DOHH2 (cell line): Measurements from ENCODE around the gene BBS9.

Experiments
- H3F3A ChIP-seq: fragments of 200-600 bp; sonication (generic), shearing (Covaris generic); 2 replicates; pipeline ENCODE4 v1.6.0; 2016; ENCODE audit warnings: antibody characterized with exemption, mild to moderate bottlenecking; ENCODE audit not compliant: control insufficient read depth, insufficient read depth
- H3K27ac ChIP-seq: fragments of 200-600 bp; sonication (generic); 2 replicates; pipeline ENCODE4 v1.5.1; 2014; ENCODE audit warnings: low read depth, mild to moderate bottlenecking, low read length, moderate library complexity
- H3K27me3 ChIP-seq: fragments of 200-600 bp; sonication (generic); 2 replicates; pipeline ENCODE4 v1.6.1; 2014; ENCODE audit warnings: mild to moderate bottlenecking, low read length, mixed read lengths; ENCODE audit not compliant: control insufficient read depth
- H3K36me3 ChIP-seq: fragments of 200-600 bp; sonication (generic); 2 replicates; pipeline ENCODE4 v1.6.1; 2014; ENCODE audit warnings: mild to moderate bottlenecking, low read length, moderate library complexity, mixed read lengths; ENCODE audit not compliant: control insufficient read depth
- H3K4me1 ChIP-seq: fragments of 200-600 bp; sonication (generic); 2 replicates; pipeline ENCODE4 v1.6.1; 2014; ENCODE audit warnings: mild to moderate bottlenecking, low read length, mixed read lengths; ENCODE audit not compliant: control insufficient read depth
- H3K4me2 ChIP-seq: fragments of 200-600 bp; sonication (generic); 2 replicates; pipeline ENCODE4 v1.6.0; 2014; ENCODE audit warnings: mild to moderate bottlenecking, low read length, moderate library complexity
- H3K4me3 ChIP-seq: fragments of 200-600 bp; sonication (generic); 2 replicates; pipeline ENCODE4 v1.5.1; 2014; ENCODE audit warnings: mild to moderate bottlenecking, low read length, mixed read lengths
- H3K79me2 ChIP-seq: fragments of 200-600 bp; sonication (generic); 2 replicates; pipeline ENCODE4 v1.6.1; 2014; ENCODE audit warnings: mild to moderate bottlenecking, low read length, mixed read lengths; ENCODE audit not compliant: control insufficient read depth
- H3K9me2 ChIP-seq: fragments of 200-600 bp; sonication (generic); replicated peaks from 2 replicates; pipeline ENCODE4 v1.6.1; 2014; ENCODE audit warnings: mild to moderate bottlenecking, low read length, mixed read lengths; ENCODE audit not compliant: control insufficient read depth
- H3K9me3 ChIP-seq: fragments of 200-600 bp; sonication (generic); 2 replicates; pipeline ENCODE4 v1.6.1; 2014; ENCODE audit warnings: antibody characterized with exemption, low read length, mixed read lengths; ENCODE audit not compliant: control insufficient read depth, insufficient read depth
- H4K20me1 ChIP-seq: fragments of 200-600 bp; sonication (generic); 2 replicates; pipeline ENCODE4 v1.6.0; 2014; ENCODE audit warnings: low read depth, mild to moderate bottlenecking, antibody characterized with exemption, low read length, moderate library complexity; ENCODE audit not compliant: control insufficient read depth, insufficient read depth
- EZH2phosphoT487 ChIP-seq: fragments of 200-600 bp; sonication (generic); IDR thresholded peaks from 2 replicates; pipeline ENCODE4 v1.6.1; 2017; ENCODE audit warnings: borderline replicate concordance, mild to moderate bottlenecking, antibody characterized with exemption, low read length, moderate library complexity, mixed read lengths
- TF ChIP-seq, protein P1 (sequence below): fragments of 200-600 bp; sonication (generic); IDR thresholded peaks from one replicate; pipeline ENCODE4 v1.5.1; 2014; ENCODE audit warnings: antibody characterized with exemption, mild to moderate bottlenecking, low read depth, low read length; ENCODE audit not compliant: poor library complexity, severe bottlenecking

The BBS9 gene

DNA sequence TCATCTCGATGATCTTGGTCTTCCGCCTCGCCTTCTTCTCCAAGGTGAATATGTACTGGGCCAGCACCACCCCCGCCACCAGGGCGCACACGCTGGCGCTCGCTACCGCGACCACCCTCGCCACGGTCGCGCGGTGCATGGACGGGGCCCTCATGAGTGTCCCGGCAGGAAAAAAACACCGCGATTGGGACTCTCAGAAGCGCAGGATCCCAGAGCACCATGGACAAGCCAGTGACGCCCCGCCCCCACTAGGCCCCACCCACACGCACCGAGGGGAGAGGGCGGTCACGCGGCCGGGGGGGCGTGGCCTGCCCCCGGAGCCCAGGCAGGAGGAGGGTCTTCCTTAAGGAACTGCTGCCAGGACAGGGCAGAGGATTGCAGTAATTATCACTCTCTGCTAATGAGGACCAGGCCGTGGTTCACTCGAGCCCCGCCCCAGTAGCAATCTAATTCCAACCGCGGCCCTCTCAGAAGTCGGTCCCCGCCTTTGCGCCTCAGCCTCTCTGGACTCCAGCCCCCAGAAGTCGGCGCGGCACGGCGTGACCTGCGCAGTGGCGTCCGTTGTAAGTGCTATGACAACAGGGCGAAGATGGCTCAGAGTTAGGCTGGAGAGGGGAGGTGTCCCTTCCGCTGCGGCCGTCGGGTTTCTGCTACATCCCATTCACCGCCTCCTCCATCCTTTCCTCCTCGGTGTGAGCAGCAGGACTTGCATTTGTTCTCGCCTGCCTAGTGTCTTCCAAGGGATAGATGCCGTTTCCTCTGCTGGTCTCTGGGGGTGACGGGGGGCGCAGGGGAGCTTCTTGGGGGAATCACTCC is at the start of gene BBS9:
Gene BBS9, plus strand, starts transcription at position 575 of the 816 bp plus-strand sequence. CDS start 16,689 bp downstream, outside the sequence.
- Histone ChIP-seq H3K9me2 (no peaks in the 10 kb centered on the region), H3K4me2 (peak within 1 kb of the TSS; percentile 69), H3K79me2 (peaks cover 5% of the 10 kb centered on the region; the same call in 1 of the 2 replicates), H3K9me3 (no peaks in the 10 kb centered on the region), H3F3A (no peaks in the 10 kb centered on the region), H3K4me3 (peak within 1 kb of the TSS; percentile 86), H3K27me3 (no peaks in the 10 kb centered on the region), H3K27ac (peak within 1 kb of the TSS; percentile 52), H4K20me1 (no peaks in the 10 kb centered on the region), H3K36me3 (no peaks in the 10 kb centered on the region), H3K4me1 (peaks cover 12% of the 10 kb centered on the region)
- TF ChIP-seq EZH2phosphoT487 = no peak
- TF ChIP-seq, protein P1, sequence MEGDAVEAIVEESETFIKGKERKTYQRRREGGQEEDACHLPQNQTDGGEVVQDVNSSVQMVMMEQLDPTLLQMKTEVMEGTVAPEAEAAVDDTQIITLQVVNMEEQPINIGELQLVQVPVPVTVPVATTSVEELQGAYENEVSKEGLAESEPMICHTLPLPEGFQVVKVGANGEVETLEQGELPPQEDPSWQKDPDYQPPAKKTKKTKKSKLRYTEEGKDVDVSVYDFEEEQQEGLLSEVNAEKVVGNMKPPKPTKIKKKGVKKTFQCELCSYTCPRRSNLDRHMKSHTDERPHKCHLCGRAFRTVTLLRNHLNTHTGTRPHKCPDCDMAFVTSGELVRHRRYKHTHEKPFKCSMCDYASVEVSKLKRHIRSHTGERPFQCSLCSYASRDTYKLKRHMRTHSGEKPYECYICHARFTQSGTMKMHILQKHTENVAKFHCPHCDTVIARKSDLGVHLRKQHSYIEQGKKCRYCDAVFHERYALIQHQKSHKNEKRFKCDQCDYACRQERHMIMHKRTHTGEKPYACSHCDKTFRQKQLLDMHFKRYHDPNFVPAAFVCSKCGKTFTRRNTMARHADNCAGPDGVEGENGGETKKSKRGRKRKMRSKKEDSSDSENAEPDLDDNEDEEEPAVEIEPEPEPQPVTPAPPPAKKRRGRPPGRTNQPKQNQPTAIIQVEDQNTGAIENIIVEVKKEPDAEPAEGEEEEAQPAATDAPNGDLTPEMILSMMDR = no peak

GRCh38 chr7:33079763-33080690 is 49.3 kb upstream of the BBS9 start:
- no peaks in the 10 kb centered on the region for H3K36me3 ChIP-seq
- TF ChIP-seq, protein P1 = no peak
- TF ChIP-seq EZH2phosphoT487 = no peak
- H3K9me3 ChIP-seq = no peaks in the 10 kb centered on the region
- H3K4me1 ChIP-seq = peaks cover 6% of the 10 kb centered on the region
- H3F3A ChIP-seq = no peaks in the 10 kb centered on the region
- H3K4me2 ChIP-seq = no peak overlapping the region
- H3K4me3 ChIP-seq = no peak overlapping the region
- H3K9me2 ChIP-seq = no peaks in the 10 kb centered on the region
- no peaks in the 10 kb centered on the region for H3K79me2 ChIP-seq
- H4K20me1 ChIP-seq = no peaks in the 10 kb centered on the region
- H3K27ac ChIP-seq = no peak overlapping the region
- H3K27me3 ChIP-seq = peaks cover 36% of the 10 kb centered on the region

DNA sequence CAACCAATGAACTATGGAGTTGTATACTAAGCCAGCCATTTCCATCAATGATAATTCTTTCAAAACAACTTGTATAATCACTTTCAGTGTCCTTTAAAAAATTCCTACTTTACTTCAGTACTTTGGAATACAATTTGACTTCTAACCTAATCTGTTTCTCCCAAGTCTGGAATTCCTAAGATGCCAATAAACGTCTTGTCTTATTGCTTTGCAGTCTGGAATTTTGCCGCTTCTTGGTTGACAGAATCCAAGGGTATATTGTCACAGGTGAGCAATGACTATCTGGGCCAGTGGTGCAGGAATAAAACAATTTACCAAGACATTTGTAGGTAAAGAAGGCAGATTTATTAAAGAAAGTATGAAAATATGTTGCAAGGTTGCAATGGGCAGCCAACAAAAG is 42.0 kb upstream of the BBS9 start:
- H3F3A ChIP-seq = no peaks in the 10 kb centered on the region
- H3K4me1 ChIP-seq = no peaks in the 10 kb centered on the region
- H3K36me3 ChIP-seq = no peaks in the 10 kb centered on the region
- no peaks in the 10 kb centered on the region for H3K9me2 ChIP-seq
- no peak overlapping the region for H3K27ac ChIP-seq
- H3K27me3 ChIP-seq = 0 out of 2 replicates have a peak, but pooled peaks cover 3% of the 10 kb centered on the region
- H4K20me1 ChIP-seq = no peaks in the 10 kb centered on the region
- TF ChIP-seq EZH2phosphoT487 = no peak
- TF ChIP-seq, protein P1 = no peak
- no peaks in the 10 kb centered on the region for H3K9me3 ChIP-seq
- H3K4me3 ChIP-seq = no peak overlapping the region
- H3K4me2 ChIP-seq = no peak overlapping the region
- no peaks in the 10 kb centered on the region for H3K79me2 ChIP-seq
